AG09309 (cell line): Measurements from ENCODE around the gene ZNF57.

Experiments
- DNase-seq: peaks from one replicate; pipeline ENCODE4 v3.0.0-alpha.2; 2010; ENCODE audit warnings: low read depth
- H3K4me3 ChIP-seq: 2 replicates; pipeline ENCODE4 v1.5.1; 2011; ENCODE audit warnings: mild to moderate bottlenecking, low read depth, low read length, moderate library complexity; ENCODE audit not compliant: control insufficient read depth
- TF ChIP-seq, protein P1 (sequence below): IDR thresholded peaks from 2 replicates; pipeline ENCODE4 v1.5.1; 2011; ENCODE audit warnings: mild to moderate bottlenecking, low read depth, low read length, inconsistent platforms; ENCODE audit not compliant: insufficient read depth, control insufficient read depth; ENCODE audit errors: missing control alignments

ZNF57 gene

DNA sequence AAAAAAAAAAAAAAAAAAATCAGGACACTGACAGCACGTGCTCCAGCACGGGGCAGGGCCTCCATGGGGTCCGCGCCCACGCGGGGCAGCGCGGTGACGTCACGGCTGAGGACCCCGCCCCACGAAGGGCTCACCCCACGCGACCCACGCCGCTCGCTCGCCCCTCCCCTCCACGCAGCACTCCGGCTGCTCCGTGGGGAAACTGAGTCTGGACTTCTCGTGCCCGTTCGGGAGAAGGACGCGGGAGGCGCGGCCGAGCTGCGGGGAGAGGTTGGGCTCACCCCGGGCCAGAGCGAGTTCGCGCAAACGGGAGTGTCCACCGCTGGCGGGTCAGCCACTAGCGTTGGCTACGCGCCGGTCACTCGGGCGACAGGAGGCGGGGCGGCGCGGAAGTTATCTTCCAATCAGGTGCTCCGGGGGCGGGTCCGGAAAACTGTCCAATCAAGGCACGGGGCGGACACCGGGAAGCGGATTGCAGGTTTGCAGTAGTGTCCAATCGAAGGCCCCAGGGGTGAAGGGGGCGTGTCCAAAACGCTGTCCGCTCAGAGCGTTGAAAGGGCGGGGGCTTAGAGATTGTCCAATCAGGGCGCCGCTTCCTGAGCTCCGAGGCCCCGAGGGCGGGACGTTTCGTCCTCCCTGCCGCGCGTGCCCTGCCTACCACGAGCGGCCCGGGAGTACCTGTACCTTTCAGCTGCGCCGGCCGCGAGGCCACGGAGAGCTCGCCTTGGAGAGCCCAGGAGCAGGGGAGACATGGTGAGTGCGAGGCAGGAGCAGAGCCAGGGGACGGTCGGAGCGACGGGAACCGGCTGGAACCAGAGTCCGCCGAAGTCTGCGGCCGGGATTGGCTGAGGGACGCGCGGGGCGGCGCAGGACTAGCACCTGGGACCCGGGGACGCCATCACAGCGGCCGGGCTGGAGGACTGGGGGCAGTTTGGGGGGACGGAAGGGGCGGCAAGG, at the start of gene ZNF57:
TSS of gene ZNF57 (plus strand) at position 633 of the 957 bp plus-strand sequence. CDS start at position 751, 118 bp downstream.
- DNase-seq, result peak; percentile 95
- peak within 1 kb of the TSS; percentile 81 for H3K4me3 ChIP-seq
- TF ChIP-seq, protein P1, sequence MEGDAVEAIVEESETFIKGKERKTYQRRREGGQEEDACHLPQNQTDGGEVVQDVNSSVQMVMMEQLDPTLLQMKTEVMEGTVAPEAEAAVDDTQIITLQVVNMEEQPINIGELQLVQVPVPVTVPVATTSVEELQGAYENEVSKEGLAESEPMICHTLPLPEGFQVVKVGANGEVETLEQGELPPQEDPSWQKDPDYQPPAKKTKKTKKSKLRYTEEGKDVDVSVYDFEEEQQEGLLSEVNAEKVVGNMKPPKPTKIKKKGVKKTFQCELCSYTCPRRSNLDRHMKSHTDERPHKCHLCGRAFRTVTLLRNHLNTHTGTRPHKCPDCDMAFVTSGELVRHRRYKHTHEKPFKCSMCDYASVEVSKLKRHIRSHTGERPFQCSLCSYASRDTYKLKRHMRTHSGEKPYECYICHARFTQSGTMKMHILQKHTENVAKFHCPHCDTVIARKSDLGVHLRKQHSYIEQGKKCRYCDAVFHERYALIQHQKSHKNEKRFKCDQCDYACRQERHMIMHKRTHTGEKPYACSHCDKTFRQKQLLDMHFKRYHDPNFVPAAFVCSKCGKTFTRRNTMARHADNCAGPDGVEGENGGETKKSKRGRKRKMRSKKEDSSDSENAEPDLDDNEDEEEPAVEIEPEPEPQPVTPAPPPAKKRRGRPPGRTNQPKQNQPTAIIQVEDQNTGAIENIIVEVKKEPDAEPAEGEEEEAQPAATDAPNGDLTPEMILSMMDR, result no peak

DNA sequence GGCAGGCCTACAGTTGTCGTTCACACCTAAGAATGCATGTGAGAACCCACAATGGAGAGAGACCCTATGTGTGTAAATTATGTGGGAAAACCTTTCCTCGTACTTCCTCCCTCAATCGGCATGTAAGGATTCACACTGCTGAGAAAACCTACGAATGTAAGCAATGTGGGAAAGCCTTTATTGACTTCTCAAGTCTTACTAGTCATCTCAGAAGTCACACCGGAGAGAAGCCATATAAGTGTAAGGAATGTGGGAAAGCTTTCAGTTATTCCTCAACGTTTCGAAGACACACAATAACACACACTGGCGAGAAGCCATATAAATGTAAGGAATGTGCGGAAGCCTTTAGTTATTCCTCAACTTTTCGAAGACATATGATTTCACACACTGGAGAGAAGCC, 48.1 kb upstream of the ZNF57 start:
- TF ChIP-seq, protein P1, result no peak
- no peak overlapping the region for H3K4me3 ChIP-seq
- no peak for DNase-seq

DNA sequence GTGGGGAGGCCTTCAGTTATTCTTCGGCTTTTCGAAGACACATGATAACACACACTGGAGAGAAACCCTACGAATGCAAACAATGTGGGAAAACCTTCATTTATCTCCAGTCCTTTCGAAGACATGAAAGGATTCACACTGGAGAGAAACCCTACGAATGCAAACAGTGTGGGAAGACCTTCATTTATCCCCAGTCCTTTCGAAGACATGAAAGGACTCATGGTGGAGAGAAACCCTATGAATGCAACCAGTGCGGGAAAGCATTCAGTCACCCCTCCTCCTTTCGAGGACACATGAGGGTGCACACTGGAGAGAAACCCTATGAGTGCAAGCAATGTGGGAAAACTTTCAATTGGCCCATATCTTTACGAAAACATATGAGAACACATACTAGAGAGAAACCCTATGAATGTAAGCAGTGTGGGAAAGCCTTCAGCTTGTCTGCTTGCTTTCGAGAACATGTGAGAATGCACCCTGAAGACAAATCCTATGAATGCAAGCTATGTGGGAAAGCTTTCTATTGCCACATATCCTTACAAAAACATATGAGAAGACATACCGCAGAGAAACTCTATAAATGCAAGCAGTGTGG, 47.6 kb upstream of the ZNF57 start:
- H3K4me3 ChIP-seq, result no peak overlapping the region
- TF ChIP-seq, protein P1, result no peak
- DNase-seq, result no peak

DNA sequence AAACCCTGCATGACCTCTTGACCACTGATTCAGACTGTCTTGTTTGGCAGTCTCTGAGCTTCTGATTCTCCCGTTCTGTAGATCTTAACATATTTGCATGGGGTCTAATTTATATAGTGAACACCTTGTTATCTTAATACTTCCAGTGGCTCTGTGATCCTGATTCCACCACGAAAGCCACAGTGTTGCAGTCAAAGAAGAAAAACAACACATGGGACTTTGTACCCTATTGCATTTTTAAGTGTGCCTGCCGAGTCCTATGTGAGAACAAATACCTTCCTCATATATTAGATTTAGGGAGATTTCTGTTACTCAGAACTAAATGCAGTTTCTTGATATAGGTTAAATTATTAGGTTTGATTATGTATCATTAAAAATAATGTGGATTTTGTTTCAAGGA, 45.9 kb upstream of the ZNF57 start:
- no peak overlapping the region for H3K4me3 ChIP-seq
- TF ChIP-seq, protein P1, result no peak
- no peak for DNase-seq

DNA sequence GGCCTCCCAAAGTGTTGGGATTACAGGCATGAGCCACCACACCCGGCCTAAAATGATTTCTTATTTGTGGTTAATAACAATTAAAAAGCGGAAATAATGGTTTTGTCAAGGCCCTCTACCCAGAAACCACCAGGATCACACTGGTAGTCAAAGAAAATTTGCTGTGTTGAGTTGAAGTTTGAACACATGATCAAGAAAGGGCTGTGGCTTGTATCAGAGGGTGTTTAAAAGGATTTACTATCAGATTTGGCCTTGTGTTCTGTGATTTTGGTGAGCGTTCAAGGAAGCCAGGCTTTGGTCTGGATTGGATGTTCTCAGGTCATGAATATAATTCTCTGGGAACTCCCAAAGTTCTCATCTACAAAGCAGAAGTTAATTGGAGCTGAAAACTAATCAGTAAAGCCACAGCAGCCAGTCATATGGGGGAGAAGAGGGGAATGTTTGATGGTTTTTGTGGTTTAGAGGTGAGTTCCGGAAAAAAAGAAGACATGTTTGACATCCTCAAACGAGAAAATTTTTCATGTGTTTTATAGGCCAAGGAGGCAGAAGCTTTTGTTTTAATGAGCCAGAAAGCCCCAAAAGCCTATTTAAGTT, 44.2 kb upstream of the ZNF57 start:
- TF ChIP-seq, protein P1, result no peak
- no peak for DNase-seq

DNA sequence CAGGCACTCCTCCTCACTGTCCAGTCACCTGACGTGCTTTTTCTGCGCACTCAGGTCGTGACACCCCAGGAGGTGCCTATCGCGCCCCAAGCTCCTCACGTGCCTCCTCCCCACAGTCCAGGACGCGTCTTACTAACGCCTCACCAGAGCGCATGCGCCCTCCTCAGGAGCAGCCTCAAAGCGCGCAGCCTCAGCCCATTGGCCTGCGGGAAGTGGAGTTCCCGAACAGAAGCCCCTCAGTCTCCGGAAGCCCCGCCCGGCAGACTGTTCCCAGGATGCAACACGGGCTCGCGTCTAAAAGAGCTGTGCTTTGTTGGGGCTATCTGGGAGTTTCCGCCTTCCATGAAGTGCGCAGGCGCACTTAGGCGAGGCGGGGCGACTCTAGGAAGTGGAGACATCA, 41.9 kb upstream of the ZNF57 start:
- TF ChIP-seq, protein P1, result no peak
- no peak overlapping the region for H3K4me3 ChIP-seq
- no peak for DNase-seq

More for the DNA sequence above, 44.2 kb upstream of the ZNF57 start:
- H3K4me3 ChIP-seq, result no peak overlapping the region
